Measurements from ENCODE around the gene SLC7A14. TPM values are rescaled to one million over a fixed set of nuclear protein-coding genes. Genes with fewer than 3 reads are reported as not detected.
"Not testable (repeated sequence)": the region's sequence is repeated elsewhere in the genome, so short reads cannot be mapped to it uniquely, and the experiment has no call there.

Gene SLC7A14
- total RNA-seq, 4 donors from 2014 or later, result 0.44 TPM; not detected in 3

GRCh38 chr3:170584585-170585007 is 1.3 kb downstream of the SLC7A14 start:
- no peak for TF ChIP-seq CTCF (IDR thresholded peaks at IDR 0.05)
- no peak for TF ChIP-seq EP300 (IDR thresholded peaks at IDR 0.05)
- WGBS, 2 donors, result 2 to 11% methylated on average over 13 to 20 of the region's 20 CpGs
- H3K36me3 ChIP-seq, result no peaks in the 10 kb centered on the region
- H3K27ac ChIP-seq, result no peak overlapping the region
- H3K27me3 ChIP-seq, result peaks cover 0 to 47% of the 10 kb centered on the region in 2 donors
- H3K9me3 ChIP-seq, result peaks cover 0 to 4% (median 0%) of the 10 kb centered on the region in 4 donors
- peak; percentile 37 to 60 for DNase-seq (ENCODE audit: low spot score in 2 of 2)
- H3K4me1 ChIP-seq, result peaks cover 0 to 14% (median 5%) of the 10 kb centered on the region in 4 donors
- no peak overlapping the region for H3K4me3 ChIP-seq

- Histone ChIP-seq H3K36me3 (no peaks in the 10 kb centered on the region), H3K9me3 (no peaks in the 10 kb centered on the region), H3K27ac (no peak overlapping the region), H3K4me1 (peaks cover 0 to 2% (median 0%) of the 10 kb centered on the region in 4 donors), H3K4me3 (no peak overlapping the region), H3K27me3 (peaks cover 0 to 27% of the 10 kb centered on the region in 2 donors)
- WGBS, 2 donors, result 72% methylated on average over 3 of the region's 3 CpGs
- no peak for TF ChIP-seq CTCF (IDR thresholded peaks at IDR 0.05)
- TF ChIP-seq EP300 (IDR thresholded peaks at IDR 0.05), result no peak
- TF ChIP-seq POLR2A (IDR thresholded peaks at IDR 0.05), result no peak
- no peak for DNase-seq (ENCODE audit: low spot score in 2 of 2)
Observed at GRCh38 chr3:170579646-170580045, 6.2 kb downstream of the SLC7A14 start.

- no peaks in the 10 kb centered on the region for H3K36me3 ChIP-seq
- DNase-seq (ENCODE audit: low spot score in 2 of 2), result no peak
- WGBS, 2 donors, result 38 to 49% methylated on average over 3 of the region's 3 CpGs
- H3K27me3 ChIP-seq, result no peaks in the 10 kb centered on the region
- no peak overlapping the region for H3K27ac ChIP-seq
- TF ChIP-seq EP300 (IDR thresholded peaks at IDR 0.05) (no peak), CTCF (IDR thresholded peaks at IDR 0.05) (no peak), POLR2A (IDR thresholded peaks at IDR 0.05) (no peak)
- H3K4me3 ChIP-seq, result no peak overlapping the region
- H3K9me3 ChIP-seq, result no peaks in the 10 kb centered on the region
- peaks cover 0 to 6% (median 0%) of the 10 kb centered on the region in 4 donors for H3K4me1 ChIP-seq
Observed at GRCh38 chr3:170572665-170573253, 13.1 kb downstream of the SLC7A14 start.

- not testable (repeated sequence) for H3K36me3 ChIP-seq; H3K27ac ChIP-seq; H3K27me3 ChIP-seq; H3K9me3 ChIP-seq; H3K4me1 ChIP-seq; DNase-seq (ENCODE audit: low spot score in 2 of 2); H3K4me3 ChIP-seq
- no CpG with 5 or more reads among the region's 1 CpG for WGBS, 2 donors
Observed at GRCh38 chr3:170567598-170567997, 18.3 kb downstream of the SLC7A14 start.

GRCh38 chr3:170566413-170566812 is 19.5 kb downstream of the SLC7A14 start:
- TF ChIP-seq POLR2A (IDR thresholded peaks at IDR 0.05) (no peak), CTCF (IDR thresholded peaks at IDR 0.05) (no peak), EP300 (IDR thresholded peaks at IDR 0.05) (no peak)
- DNase-seq (ENCODE audit: low spot score in 2 of 2), result no peak
- Histone ChIP-seq H3K27ac (no peak overlapping the region), H3K9me3 (no peaks in the 10 kb centered on the region), H3K4me3 (no peak overlapping the region), H3K27me3 (no peaks in the 10 kb centered on the region), H3K36me3 (no peaks in the 10 kb centered on the region), H3K4me1 (peaks cover 0 to 3% (median 0%) of the 10 kb centered on the region in 4 donors)
- WGBS, 2 donors, result 95 to 96% methylated on average over 2 of the region's 2 CpGs

Measured in tibial nerve (tissue), 4 donors.